ENCODE measurements around the gene GRB10.

The GRB10 gene

DNA sequence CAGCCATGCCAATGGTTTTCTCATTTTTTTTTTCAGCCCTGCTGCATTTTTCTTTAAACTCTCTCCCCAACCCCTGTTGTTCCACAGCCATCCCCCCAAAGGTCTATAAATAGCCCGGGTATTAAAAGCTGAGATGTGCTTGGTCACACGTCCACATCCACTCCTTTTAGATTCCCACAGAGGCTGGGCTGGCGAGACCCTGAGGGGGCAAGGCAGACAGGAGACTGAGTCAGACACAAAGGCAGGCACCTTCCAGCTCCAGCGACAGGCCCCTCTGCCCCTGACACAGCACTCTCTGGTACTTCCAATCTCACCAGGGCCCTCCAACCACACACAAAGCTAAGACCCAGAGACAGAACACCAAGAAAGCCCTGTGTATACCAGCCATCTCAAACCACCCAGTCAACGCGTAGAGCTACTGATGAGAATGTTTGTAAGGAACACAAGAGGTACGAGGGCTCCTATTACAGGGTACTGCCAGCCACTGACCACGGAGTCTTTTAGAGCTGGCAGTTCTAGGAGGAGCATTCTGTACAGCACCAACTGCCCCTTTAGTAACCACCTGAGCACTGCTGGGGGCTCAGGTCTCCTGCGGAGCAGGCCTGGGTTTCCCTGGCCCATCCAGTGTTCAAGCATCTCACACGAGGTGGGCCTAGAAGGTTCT, 153.3 kb downstream of the GRB10 start:
- no peaks in the 10 kb centered on the region for H3K36me3 Mint-ChIP-seq (ENCODE audit: insufficient read depth)
- H3K27ac Mint-ChIP-seq: no peak overlapping the region
- ATAC-seq (replicated peaks): no peak
- no peak overlapping the region for H3K4me3 Mint-ChIP-seq
- peaks cover 0 to 5% of the 10 kb centered on the region in 2 donors for H3K4me1 Mint-ChIP-seq (ENCODE audit: low read depth in 2 of 2)
- peaks cover 28 to 59% of the 10 kb centered on the region in 2 donors for H3K27me3 Mint-ChIP-seq
- no peaks in the 10 kb centered on the region for H3K9me3 Mint-ChIP-seq
- no peak for DNase-seq

DNA sequence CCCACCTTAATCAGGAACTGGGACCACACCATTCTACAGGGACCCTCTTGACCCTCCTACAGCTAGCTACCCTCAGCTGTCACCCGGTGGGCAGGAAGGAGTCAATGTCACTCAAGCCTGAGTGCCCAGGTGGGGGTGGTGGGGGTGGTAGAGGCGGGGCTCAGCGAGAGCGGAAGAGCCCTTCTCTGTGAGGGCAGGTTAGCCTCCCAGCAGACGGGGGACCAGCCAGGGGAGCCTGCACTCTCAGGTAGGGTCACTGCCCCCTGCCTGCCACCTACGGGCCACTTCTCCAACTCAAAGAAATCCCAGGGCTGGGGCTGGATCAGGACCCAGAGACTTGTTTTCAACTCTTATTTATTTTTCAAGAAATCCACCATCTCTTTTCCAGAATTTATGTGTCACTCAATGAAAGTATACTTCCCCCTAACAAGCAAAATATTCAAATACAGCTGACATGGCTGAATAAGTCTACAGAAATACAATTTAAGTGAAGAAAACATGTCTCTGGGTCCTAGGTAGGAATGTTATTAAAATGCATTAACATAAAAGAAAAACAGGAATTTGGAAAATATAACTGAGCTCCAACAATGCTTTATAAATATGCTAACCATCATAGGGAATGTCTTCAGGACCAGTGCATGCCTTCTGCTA, 154.1 kb downstream of the GRB10 start:
- peaks cover 0 to 5% of the 10 kb centered on the region in 2 donors for H3K4me1 Mint-ChIP-seq (ENCODE audit: low read depth in 2 of 2)
- H3K4me3 Mint-ChIP-seq: no peak overlapping the region
- no peaks in the 10 kb centered on the region for H3K9me3 Mint-ChIP-seq
- no peak for ATAC-seq (replicated peaks)
- H3K27ac Mint-ChIP-seq: no peak overlapping the region
- H3K36me3 Mint-ChIP-seq (ENCODE audit: insufficient read depth): no peaks in the 10 kb centered on the region
- peaks cover 26 to 56% of the 10 kb centered on the region in 2 donors for H3K27me3 Mint-ChIP-seq
- no peak for DNase-seq

DNA sequence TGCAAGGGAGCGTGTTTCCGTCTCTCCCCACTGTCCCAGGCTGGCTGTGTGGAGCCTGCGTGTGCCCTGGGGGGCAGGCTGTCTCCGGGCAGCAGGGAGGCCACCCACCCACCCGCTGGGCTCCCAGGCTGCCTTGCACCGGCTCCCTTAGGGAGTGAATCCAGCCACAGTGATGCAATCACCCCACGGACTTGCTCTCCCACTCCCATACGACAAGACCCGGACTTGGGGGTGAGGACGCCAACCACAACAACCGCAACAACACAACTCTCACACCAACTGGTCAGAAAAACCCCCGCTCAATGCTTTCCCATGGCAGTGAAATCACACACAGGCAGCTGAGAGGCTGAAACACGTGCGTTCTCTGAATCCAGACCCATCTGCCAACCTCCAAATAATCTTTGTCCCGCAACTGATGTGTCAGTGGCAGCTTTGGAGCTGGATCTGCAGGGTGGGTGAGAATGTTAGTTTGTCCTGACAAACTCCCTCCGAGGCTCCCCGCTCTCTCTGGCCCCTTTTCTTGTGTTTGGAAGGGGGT, 154.8 kb downstream of the GRB10 start:
- Mint-ChIP-seq H3K27me3 (peaks cover 20 to 52% of the 10 kb centered on the region in 2 donors), H3K36me3 (ENCODE audit: insufficient read depth) (no peaks in the 10 kb centered on the region), H3K4me1 (ENCODE audit: low read depth in 2 of 2) (peaks cover 0 to under 1% of the 10 kb centered on the region in 2 donors), H3K9me3 (no peaks in the 10 kb centered on the region), H3K4me3 (no peak overlapping the region), H3K27ac (no peak overlapping the region)
- DNase-seq (no peak), ATAC-seq (replicated peaks) (no peak)

GRCh38 chr7:50626286-50626685, 156.4 kb downstream of the GRB10 start:
- Mint-ChIP-seq H3K36me3 (ENCODE audit: insufficient read depth) (no peaks in the 10 kb centered on the region), H3K27ac (no peak overlapping the region), H3K4me1 (ENCODE audit: low read depth in 2 of 2) (no peaks in the 10 kb centered on the region), H3K9me3 (no peaks in the 10 kb centered on the region), H3K27me3 (peaks cover 19 to 67% of the 10 kb centered on the region in 2 donors), H3K4me3 (no peak overlapping the region)
- ATAC-seq (replicated peaks): no peak
- no peak for DNase-seq

- no peaks in the 10 kb centered on the region for H3K9me3 Mint-ChIP-seq
- no peak for ATAC-seq (replicated peaks)
These were observed 157.3 kb downstream of the GRB10 start for GRCh38 chr7:50625360-50625759.

GRCh38 chr7:50622821-50623220, 159.9 kb downstream of the GRB10 start:
- DNase-seq: no peak
- peaks cover 20 to 76% of the 10 kb centered on the region in 2 donors for H3K27me3 Mint-ChIP-seq
- H3K36me3 Mint-ChIP-seq (ENCODE audit: insufficient read depth): no peaks in the 10 kb centered on the region
- no peaks in the 10 kb centered on the region for H3K4me1 Mint-ChIP-seq (ENCODE audit: low read depth in 2 of 2)
- no peaks in the 10 kb centered on the region for H3K9me3 Mint-ChIP-seq
- ATAC-seq (replicated peaks): no peak
- H3K4me3 Mint-ChIP-seq: no peak overlapping the region
- H3K27ac Mint-ChIP-seq: no peak overlapping the region

More at GRCh38 chr7:50625360-50625759, 157.3 kb downstream of the GRB10 start:
- Mint-ChIP-seq H3K27ac (no peak overlapping the region), H3K4me3 (no peak overlapping the region), H3K4me1 (ENCODE audit: low read depth in 2 of 2) (no peaks in the 10 kb centered on the region), H3K36me3 (ENCODE audit: insufficient read depth) (no peaks in the 10 kb centered on the region), H3K27me3 (peaks cover 26 to 76% of the 10 kb centered on the region in 2 donors)
- no peak for DNase-seq

- H3K36me3 Mint-ChIP-seq (ENCODE audit: insufficient read depth): no peaks in the 10 kb centered on the region
- ATAC-seq (replicated peaks): no peak
- H3K4me3 Mint-ChIP-seq: no peak overlapping the region
- H3K9me3 Mint-ChIP-seq: no peaks in the 10 kb centered on the region
- no peak for DNase-seq
- peaks cover 18 to 68% of the 10 kb centered on the region in 2 donors for H3K27me3 Mint-ChIP-seq
- no peaks in the 10 kb centered on the region for H3K4me1 Mint-ChIP-seq (ENCODE audit: low read depth in 2 of 2)
- no peak overlapping the region for H3K27ac Mint-ChIP-seq
These were observed 160.7 kb downstream of the GRB10 start for GRCh38 chr7:50621973-50622490.

GRCh38 chr7:50621206-50621605, 161.5 kb downstream of the GRB10 start:
- Mint-ChIP-seq H3K4me1 (ENCODE audit: low read depth in 2 of 2) (no peaks in the 10 kb centered on the region), H3K27me3 (peaks cover 15 to 60% of the 10 kb centered on the region in 2 donors), H3K36me3 (ENCODE audit: insufficient read depth) (no peaks in the 10 kb centered on the region), H3K9me3 (no peaks in the 10 kb centered on the region), H3K4me3 (no peak overlapping the region), H3K27ac (no peak overlapping the region)
- ATAC-seq (replicated peaks) (no peak), DNase-seq (no peak)

- Mint-ChIP-seq H3K27me3 (peaks cover 11 to 52% of the 10 kb centered on the region in 2 donors), H3K9me3 (no peaks in the 10 kb centered on the region), H3K36me3 (ENCODE audit: insufficient read depth) (no peaks in the 10 kb centered on the region), H3K4me1 (ENCODE audit: low read depth in 2 of 2) (peaks cover 0 to under 1% of the 10 kb centered on the region in 2 donors), H3K27ac (no peak overlapping the region), H3K4me3 (no peak overlapping the region)
- ATAC-seq (replicated peaks) (no peak), DNase-seq (no peak)
These were observed 162.3 kb downstream of the GRB10 start for GRCh38 chr7:50620433-50620832.

DNA sequence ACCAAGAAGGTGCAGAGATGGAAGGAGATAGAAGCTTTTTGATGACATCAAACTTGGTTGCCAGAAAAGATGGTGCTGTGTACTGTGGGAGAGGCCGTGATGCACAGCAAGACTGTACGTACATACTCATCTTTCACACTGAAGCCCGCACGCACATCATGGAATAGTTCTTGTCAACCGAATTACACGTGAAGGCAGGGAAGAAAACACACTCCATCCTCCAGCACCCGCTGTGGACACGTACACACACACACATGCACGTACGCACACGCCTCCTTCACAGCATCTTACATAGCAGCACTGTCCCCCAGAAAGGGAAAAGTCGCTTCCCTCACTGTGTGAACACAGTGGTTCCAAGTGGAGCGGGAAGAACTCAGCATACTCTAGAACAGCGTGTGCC, 163.0 kb downstream of the GRB10 start:
- ATAC-seq (replicated peaks) (no peak), DNase-seq (no peak)
- peaks cover 3 to 8% of the 10 kb centered on the region in 2 donors for H3K4me1 Mint-ChIP-seq (ENCODE audit: low read depth in 2 of 2)
- H3K27me3 Mint-ChIP-seq: peaks cover 8 to 48% of the 10 kb centered on the region in 2 donors
- no peaks in the 10 kb centered on the region for H3K36me3 Mint-ChIP-seq (ENCODE audit: insufficient read depth)
- H3K9me3 Mint-ChIP-seq: no peaks in the 10 kb centered on the region
- H3K4me3 Mint-ChIP-seq: no peak overlapping the region
- no peak overlapping the region for H3K27ac Mint-ChIP-seq

- Mint-ChIP-seq H3K27ac (no peak overlapping the region), H3K9me3 (no peaks in the 10 kb centered on the region), H3K27me3 (peaks cover 8 to 41% of the 10 kb centered on the region in 2 donors), H3K36me3 (ENCODE audit: insufficient read depth) (no peaks in the 10 kb centered on the region), H3K4me1 (ENCODE audit: low read depth in 2 of 2) (peaks cover 7 to 12% of the 10 kb centered on the region in 2 donors), H3K4me3 (no peak overlapping the region)
- no peak for DNase-seq
- ATAC-seq (replicated peaks): no peak
These were observed 164.4 kb downstream of the GRB10 start for GRCh38 chr7:50618281-50618680.

- H3K27me3 Mint-ChIP-seq: peaks cover 4 to 16% of the 10 kb centered on the region in 2 donors
- H3K36me3 Mint-ChIP-seq (ENCODE audit: insufficient read depth): peaks cover 3% of the 10 kb centered on the region
- no peaks in the 10 kb centered on the region for H3K9me3 Mint-ChIP-seq
- no peak for ATAC-seq (replicated peaks)
- no peak overlapping the region for H3K27ac Mint-ChIP-seq
- H3K4me3 Mint-ChIP-seq: no peak overlapping the region
- H3K4me1 Mint-ChIP-seq (ENCODE audit: low read depth in 2 of 2): peaks cover 18 to 23% of the 10 kb centered on the region in 2 donors
- no peak for DNase-seq
These were observed 167.1 kb downstream of the GRB10 start for GRCh38 chr7:50615519-50616080.

DNA sequence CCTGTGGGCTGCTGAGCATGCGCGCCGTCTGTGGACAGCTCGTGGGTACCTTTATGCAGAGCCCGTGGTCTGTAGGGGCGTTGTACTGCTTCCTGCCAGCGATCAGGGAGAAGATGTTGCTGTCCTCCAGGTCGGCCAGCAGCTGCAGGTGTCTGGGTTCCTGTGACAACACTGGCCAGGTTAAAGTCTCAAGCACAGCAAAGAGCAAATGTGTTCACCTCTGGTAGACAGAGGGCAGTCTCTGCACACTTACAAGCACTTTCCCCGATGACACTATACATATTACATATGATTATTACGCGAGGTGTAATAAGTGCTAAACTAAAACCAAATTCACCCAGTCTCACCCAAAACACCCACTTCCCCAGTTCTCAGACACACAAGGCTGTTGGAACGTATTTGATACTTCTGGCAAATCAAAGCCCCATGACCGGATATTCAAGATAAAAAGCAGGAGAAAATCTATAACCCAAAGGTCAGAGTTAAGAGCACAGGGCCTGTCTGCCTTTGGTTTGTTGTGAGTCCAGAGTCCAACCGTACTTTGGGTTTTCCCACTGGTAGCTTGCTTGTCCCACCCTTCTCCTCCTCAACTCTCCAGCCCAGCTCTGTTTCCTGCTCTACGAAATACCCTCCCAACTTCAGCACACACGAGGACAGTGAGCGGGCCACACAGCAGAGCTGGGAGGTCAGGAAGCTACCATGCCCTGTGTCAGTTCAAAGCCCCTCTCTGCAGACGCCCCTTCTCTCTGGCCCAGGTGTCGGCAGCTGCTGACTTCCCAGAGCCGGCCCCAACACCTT, 167.8 kb downstream of the GRB10 start:
- Mint-ChIP-seq H3K27ac (peak overlapping the region; percentile 19 to 41), H3K9me3 (no peaks in the 10 kb centered on the region), H3K4me3 (no peak overlapping the region), H3K36me3 (ENCODE audit: insufficient read depth) (peaks cover 8% of the 10 kb centered on the region), H3K4me1 (ENCODE audit: low read depth in 2 of 2) (peaks cover 24 to 28% of the 10 kb centered on the region in 2 donors), H3K27me3 (peaks cover 0 to 9% of the 10 kb centered on the region in 2 donors)
- peak; percentile 25 for ATAC-seq (replicated peaks)
- DNase-seq: peak in 1 of 3 experiments; percentile 27
